Measurements from ENCODE around the gene SLC7A10.
"Not testable (repeated sequence)": the region's sequence is repeated elsewhere in the genome, so short reads cannot be mapped to it uniquely, and the experiment has no call there.

SLC7A10 gene

GRCh38 chr19:33236696-33237390 is 11.2 kb upstream of the SLC7A10 start:
- DNase-seq = no peak

DNA sequence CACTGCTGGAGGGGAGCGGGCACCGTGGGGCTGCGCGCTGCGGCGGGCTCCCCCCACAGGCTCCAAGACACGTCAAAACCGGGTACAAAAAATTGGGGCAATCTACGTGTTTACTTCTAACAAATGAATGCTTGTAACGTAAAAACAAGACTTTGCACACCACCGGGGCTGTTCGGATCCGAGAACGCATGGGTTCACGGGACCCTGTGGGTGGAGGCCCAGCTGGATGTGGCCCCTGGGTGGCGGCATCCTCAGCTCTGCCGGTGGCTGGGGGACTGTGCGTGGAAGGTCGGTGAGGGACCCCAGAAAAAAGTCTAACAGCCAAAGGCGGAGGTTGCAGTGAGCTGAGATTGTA is 10.3 kb upstream of the SLC7A10 start:
- no peak for DNase-seq

DNA sequence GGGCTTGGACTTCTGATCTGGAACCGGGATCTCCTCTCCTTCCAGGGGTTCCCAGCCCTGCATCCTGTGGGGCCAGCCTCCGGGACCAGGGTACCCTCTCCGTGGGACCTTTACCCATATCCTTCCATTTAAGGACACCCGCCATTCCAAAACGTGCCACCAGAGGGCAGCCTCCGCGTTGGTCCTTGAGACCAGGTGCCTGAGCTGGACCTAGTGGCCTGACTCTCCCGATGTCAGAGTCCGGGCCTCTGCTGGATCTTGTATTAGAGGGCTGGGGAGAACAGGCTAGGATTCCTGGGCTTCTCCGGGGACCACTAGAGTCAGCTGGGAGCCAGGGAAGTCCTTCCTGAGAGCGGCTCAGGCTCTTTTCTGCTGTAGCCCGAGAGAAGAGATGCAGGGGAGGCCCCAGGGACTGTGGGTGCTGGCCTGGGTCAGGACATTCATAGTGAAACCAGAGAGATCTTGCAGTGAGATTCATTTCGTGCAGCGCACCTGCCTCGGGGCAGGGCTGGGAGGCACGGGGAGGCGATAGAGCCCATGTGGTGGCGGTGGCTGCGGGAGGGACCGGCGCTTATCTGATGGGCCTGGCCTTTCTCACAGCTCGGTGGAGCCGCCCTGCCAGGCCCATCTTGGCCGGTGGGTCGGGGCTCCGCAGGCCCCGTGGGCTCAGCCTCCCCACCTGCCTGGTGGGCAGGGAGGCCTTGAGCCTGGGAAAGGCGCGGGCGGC is 9.8 kb upstream of the SLC7A10 start:
- peak; percentile 65 for DNase-seq

GRCh38 chr19:33234736-33235135 is 9.1 kb upstream of the SLC7A10 start:
- DNase-seq = no peak

GRCh38 chr19:33234092-33234491 is 8.4 kb upstream of the SLC7A10 start:
- no peak for DNase-seq

GRCh38 chr19:33233056-33233873 is 7.6 kb upstream of the SLC7A10 start:
- no peak for DNase-seq

GRCh38 chr19:33232656-33233055 is 7.0 kb upstream of the SLC7A10 start:
- DNase-seq = no peak

DNA sequence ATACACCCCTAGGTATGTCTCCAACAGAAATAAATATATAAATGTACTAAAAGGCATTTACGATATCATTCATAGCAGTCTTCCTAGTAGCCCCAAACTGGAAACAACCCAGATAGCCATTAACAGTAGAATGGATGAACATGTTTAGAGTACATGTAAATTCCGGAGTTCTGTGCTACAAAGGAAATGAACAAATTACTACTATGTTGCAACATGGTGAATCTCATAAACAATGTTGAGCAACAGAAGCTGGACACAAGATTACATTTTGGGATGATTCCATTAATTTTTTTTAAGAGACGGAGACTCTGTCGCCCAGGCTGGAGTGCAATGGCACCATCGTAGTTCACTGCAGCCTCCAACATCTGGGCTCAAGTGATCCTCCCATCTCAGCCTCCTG is 5.9 kb upstream of the SLC7A10 start:
- no peak for DNase-seq

DNA sequence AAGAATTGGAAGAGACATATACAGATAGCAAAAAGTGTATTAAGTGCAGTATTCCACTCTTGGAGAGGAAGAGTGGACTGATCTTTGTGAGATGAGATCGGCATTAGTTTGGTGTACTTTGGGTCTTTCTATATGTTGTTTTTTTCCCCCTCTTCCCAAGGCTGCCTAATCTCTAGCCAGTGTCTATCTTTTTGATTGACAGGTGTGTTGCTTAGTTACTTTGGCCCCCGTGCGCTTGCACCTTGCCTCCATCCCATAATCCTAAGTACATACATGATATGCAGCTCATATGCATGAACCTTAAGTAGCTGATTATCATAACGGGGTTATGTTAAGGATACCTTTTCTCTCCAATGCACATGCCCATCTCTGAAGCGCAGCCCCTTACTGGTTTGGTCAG is 4.3 kb upstream of the SLC7A10 start:
- DNase-seq = no peak

GRCh38 chr19:33227870-33228599 is 2.4 kb upstream of the SLC7A10 start:
- DNase-seq = no peak

GRCh38 chr19:33227242-33227650 is 1.6 kb upstream of the SLC7A10 start:
- DNase-seq = no peak

DNA sequence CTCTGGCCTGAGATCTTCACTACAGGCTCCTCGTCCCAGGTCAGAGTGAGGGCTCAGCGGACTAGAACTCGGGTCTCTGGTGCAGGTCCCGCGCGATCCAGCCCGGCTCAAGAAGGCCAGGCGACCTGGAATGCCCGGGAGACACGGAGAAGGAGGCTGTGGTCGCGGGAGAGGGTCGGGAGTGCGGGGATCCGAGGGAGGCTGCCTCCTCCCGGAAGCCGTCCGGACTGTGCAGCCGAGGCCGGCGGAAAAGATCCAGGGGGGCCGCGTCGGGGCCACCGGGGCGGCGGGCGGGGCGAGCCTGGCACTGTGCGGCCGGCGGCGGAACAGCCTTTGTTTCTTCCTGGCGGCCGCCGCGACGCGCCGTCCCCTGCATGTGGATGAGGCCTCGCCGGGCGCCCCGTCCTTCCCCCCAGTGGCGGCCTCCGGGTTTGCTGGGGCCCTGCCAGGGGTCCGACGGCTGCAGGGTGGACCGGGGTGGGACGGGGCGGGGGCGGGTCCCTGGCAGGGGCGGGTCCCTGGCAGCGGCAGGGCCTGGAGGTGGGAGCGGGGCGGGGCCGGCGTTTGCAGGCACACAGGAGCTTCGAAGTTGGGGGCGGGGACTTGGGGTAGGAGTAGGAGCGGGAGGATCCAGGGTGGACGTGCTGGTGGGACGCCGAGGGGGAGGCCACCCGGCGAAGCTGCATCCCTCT is 1.0 kb upstream of the SLC7A10 start:
- DNase-seq = no peak

GRCh38 chr19:33224694-33225457 is 774 bp downstream of the SLC7A10 start:
- DNase-seq = no peak

DNA sequence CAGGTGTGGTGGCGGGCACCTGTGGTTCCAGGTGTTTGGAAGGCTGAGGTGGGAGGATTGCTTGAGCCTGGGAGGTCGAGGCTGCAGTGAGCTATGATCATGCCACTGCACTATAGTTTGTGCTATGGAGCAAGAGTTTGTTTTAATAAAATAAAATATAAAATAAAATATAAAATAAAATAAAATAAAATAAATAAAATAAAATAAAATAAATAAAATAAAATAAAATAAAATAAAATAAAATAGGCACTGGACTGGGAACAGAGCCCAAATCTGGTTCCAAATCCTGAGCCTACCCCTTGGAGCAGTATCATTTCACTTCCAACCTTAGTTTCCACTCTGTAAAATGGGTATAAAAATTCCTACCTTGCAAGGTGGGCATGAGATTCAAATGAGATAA is 3.4 kb downstream of the SLC7A10 start:
- DNase-seq = not testable (repeated sequence)

DNA sequence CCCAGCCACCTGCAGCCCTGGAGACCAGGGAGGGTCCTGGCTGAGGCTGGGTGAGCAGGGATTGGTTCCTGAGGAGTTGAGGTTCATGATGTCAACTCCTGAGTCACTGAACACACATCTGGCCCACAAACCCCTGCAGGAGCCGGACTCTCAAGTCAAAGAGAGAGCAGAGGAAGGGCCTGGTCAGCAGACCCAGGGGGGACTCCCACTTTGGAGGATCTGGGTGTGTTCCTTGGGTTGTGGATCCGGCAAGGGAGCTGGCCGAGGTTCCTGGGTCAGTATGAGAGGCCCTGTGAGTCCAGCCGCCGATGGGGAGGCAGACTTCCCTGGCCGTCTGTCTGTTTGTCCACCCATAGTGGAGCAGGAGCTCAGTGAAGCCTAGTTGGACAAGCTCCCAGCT is 4.0 kb downstream of the SLC7A10 start:
- DNase-seq = no peak

DNA sequence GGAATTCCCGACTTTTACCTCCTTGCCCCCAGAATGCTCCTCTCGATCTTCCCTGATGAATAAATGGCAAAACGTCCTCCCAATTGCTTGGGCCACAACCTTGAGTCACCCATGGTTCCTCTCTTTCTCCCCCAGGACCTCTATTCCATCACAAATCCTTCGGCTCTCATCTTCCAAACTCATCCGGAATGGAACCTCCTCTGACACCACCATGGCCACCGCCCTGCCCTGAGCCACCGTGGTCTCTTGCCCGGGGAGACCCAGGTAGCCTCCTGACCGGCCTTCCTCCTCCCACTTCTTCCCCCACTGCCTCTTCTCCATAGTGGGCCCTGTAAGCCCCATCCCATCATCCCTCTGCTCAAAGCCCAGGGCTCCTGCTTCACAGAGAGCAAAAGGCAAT is 4.9 kb downstream of the SLC7A10 start:
- DNase-seq = no peak

DNA sequence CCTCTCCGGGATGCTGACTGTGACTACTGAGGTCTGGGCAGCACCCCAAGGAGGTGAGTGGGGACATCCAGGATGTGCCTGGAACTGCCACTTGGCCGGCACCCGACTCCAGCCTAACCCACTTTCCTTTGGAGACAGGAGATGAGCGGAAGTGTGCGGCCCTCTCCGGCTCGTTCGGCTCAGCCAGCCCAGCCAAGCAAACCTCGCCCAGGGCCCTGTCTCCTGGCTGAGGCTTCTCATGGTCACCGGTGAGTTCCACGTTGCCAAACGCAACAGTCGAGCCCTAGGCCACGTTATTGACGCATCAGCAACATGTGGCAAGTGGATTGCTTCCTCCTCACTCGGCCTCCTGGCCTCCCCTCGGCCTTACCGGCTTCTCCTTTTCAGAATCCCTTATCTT is 5.5 kb downstream of the SLC7A10 start:
- no peak for DNase-seq

DNA sequence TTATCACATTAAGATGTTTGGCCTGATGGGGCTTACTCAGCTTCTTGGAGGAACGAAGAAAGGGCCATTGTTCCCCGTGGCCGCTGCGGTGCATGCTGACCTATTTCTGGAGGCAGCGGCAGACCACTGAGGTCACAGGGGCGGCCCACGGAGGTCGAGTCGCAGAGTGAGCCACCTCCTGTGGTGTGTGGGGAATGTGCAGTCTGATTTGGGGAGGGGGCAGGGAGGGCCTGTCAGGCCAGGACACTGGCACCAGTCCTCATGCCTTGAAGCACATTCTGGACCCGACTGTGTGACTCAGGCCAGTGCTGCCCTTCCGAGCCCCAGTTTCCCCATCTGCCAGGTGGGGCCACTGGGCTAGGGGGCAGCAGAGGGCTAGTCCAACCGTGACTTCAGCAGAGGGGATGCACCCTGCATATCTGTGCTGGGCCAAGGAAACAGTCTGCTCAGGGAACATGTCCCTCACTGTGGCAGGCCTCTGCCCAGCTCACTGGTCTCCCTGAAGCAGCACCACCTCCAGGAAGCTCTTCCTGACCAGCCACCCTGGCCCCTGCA is 6.3 kb downstream of the SLC7A10 start:
- DNase-seq = no peak

DNA sequence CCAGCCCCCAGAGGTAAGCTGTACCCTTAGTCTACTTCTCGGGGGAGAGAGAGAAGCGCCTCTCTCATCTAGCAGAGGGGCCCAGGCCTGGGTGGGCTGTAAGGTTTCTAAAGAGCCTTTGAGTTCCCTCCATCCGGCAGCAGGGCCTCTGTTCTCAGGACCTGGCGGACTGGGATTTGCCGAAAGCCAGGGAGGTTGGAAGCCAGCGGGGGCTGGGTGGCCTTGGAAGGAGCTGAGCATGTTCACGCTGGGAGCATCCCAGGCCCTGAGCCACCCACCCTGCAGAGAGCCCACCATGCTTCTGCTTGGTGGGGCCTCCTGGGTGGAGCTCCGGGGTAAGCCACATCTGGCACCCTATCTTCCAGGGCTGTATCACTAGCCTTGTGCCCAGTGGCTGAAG is 7.8 kb downstream of the SLC7A10 start:
- DNase-seq = no peak

- DNase-seq = no peak
Measured at GRCh38 chr19:33216198-33216830, 9.3 kb downstream of the SLC7A10 start.

Measured in effector CD8-positive, alpha-beta T cell (primary cell).